HG03457 (cell line): ENCODE measurements around the gene KRR1.
A peak's percentile ranks its signal among the peaks of the same experiment; 100 is the strongest.

Experiments
- ATAC-seq: cut with Tn5 transposase; IDR thresholded peaks from one replicate; pipeline ENCODE4 v1.9.1; 2021; ENCODE audit warnings: moderate number of reproducible peaks; ENCODE audit not compliant: unreplicated experiment

The KRR1 gene

GRCh38 chr12:75511116-75512048 lies at the start of gene KRR1:
KRR1 (minus strand) TSS chr12:75511609; CDS start chr12:75511597, 12 bp downstream.
- peak; percentile 97 for ATAC-seq

GRCh38 chr12:75560167-75560566 lies 48.8 kb upstream of the KRR1 start:
- no peak for ATAC-seq

- ATAC-seq = no peak
Observed at GRCh38 chr12:75558287-75558686, 46.9 kb upstream of the KRR1 start.

- ATAC-seq = no peak
Observed at GRCh38 chr12:75556311-75556899, 45.0 kb upstream of the KRR1 start.

GRCh38 chr12:75554556-75554880 lies 43.1 kb upstream of the KRR1 start:
- no peak for ATAC-seq

GRCh38 chr12:75553836-75554555 lies 42.6 kb upstream of the KRR1 start:
- ATAC-seq = no peak

GRCh38 chr12:75553398-75553797 lies 42.0 kb upstream of the KRR1 start:
- no peak for ATAC-seq

GRCh38 chr12:75551477-75551876 lies 40.1 kb upstream of the KRR1 start:
- ATAC-seq = no peak

- no peak for ATAC-seq
Observed at GRCh38 chr12:75550401-75551240, 39.2 kb upstream of the KRR1 start.

GRCh38 chr12:75549989-75550388 lies 38.6 kb upstream of the KRR1 start:
- no peak for ATAC-seq

GRCh38 chr12:75548879-75549278 lies 37.5 kb upstream of the KRR1 start:
- no peak for ATAC-seq

- ATAC-seq = no peak
Observed at GRCh38 chr12:75545636-75546035, 34.2 kb upstream of the KRR1 start.

- no peak for ATAC-seq
Observed at GRCh38 chr12:75543529-75543928, 32.1 kb upstream of the KRR1 start.

GRCh38 chr12:75542942-75543341 lies 31.5 kb upstream of the KRR1 start:
- ATAC-seq = no peak

GRCh38 chr12:75539889-75540288 lies 28.5 kb upstream of the KRR1 start:
- no peak for ATAC-seq

GRCh38 chr12:75533239-75533638 lies 21.8 kb upstream of the KRR1 start:
- no peak for ATAC-seq

- ATAC-seq = no peak
Observed at GRCh38 chr12:75529826-75530225, 18.4 kb upstream of the KRR1 start.

- ATAC-seq = no peak
Observed at GRCh38 chr12:75529316-75529715, 17.9 kb upstream of the KRR1 start.

GRCh38 chr12:75528692-75529091 lies 17.3 kb upstream of the KRR1 start:
- no peak for ATAC-seq

- ATAC-seq = no peak
Observed at GRCh38 chr12:75528272-75528671, 16.9 kb upstream of the KRR1 start.
